IMR-90 (cell line): ENCODE data around the gene C1R. TPM values are rescaled to one million over a fixed set of nuclear protein-coding genes. Genes with fewer than 3 reads are reported as not detected.
A peak's percentile ranks its signal among the peaks of the same experiment; 100 is the strongest.

Experiments used
- ATAC-seq: fragments of 200-7000 bp; cut with Tn5 transposase; 2 replicates; pipeline ENCODE4 v1.9.1; 2020; ENCODE audit warnings: low read depth, mild to moderate bottlenecking, moderate library complexity
- BruUV-seq: library from RNA; stranded (reverse); fragments of 400-500 nt; replicated peaks from 2 replicates; lab custom pipeline; 2021; lab: Mats Ljungman, UMichigan
- CTCF ChIA-PET: fragments of 300-600 bp; formaldehyde crosslinking; extraction: SDS; loops from one replicate; lab custom pipeline; 2021; ENCODE audit warnings: antibody characterized with exemption; lab: Yijun Ruan, JAX
- POLR2A ChIA-PET: fragments of 300-600 bp; sonication (Branson Sonifier 250); formaldehyde crosslinking; loops from one replicate; lab custom pipeline; 2022; ENCODE audit warnings: antibody characterized with exemption; ENCODE audit not compliant: unreplicated experiment; lab: Charles Lee
- DNase-seq: peaks from one replicate; pipeline ENCODE4 v3.0.0; 2013
- H2AFZ ChIP-seq: replicated peaks from 2 replicates; pipeline ENCODE3; 2013; ENCODE audit warnings: low read length, mild to moderate bottlenecking; ENCODE audit not compliant: poor library complexity
- H2AK5ac ChIP-seq: 2 replicates; pipeline ENCODE4 v1.6.1; 2013; ENCODE audit warnings: low read depth, low read length, inconsistent platforms
- H2AK9ac ChIP-seq: replicated peaks from 2 replicates; pipeline ENCODE3; 2013; ENCODE audit warnings: mild to moderate bottlenecking, low read depth, low read length, moderate library complexity; ENCODE audit not compliant: poor library complexity
- H2BK120ac ChIP-seq: 2 replicates; pipeline ENCODE4 v1.6.1; 2013; ENCODE audit warnings: low read depth, low read length, inconsistent platforms
- H2BK15ac ChIP-seq: 3 replicates; pipeline ENCODE4 v1.6.1; 2013; ENCODE audit warnings: low read depth, low read length, inconsistent platforms
- H2BK20ac ChIP-seq: 2 replicates; pipeline ENCODE4 v1.6.1; 2013; ENCODE audit warnings: low read depth, mild to moderate bottlenecking, inconsistent platforms, low read length, moderate library complexity
- H2BK5ac ChIP-seq: 2 replicates; pipeline ENCODE4 v1.6.1; 2013; ENCODE audit warnings: mild to moderate bottlenecking, low read depth, low read length, inconsistent platforms; ENCODE audit not compliant: poor library complexity, severe bottlenecking
- H3K14ac ChIP-seq: replicated peaks from 2 replicates; pipeline ENCODE4 v1.6.1; 2013; ENCODE audit warnings: low read depth, low read length, inconsistent platforms
- H3K18ac ChIP-seq: 2 replicates; pipeline ENCODE4 v1.6.1; 2013; ENCODE audit warnings: low read depth, low read length, control low read depth
- H3K23ac ChIP-seq: 2 replicates; pipeline ENCODE4 v1.6.1; 2013; ENCODE audit warnings: low read depth, low read length, inconsistent platforms
- H3K27ac ChIP-seq: 2 replicates; pipeline ENCODE4 v1.5.1; 2013; ENCODE audit warnings: mild to moderate bottlenecking, control low read depth, low read length; ENCODE audit not compliant: insufficient read depth
- H3K27me3 ChIP-seq: 2 replicates; pipeline ENCODE4 v1.6.1; 2013; ENCODE audit warnings: low read length; ENCODE audit not compliant: control insufficient read depth, insufficient read depth
- H3K36me3 ChIP-seq: 2 replicates; pipeline ENCODE4 v1.6.1; 2013; ENCODE audit warnings: low read length, mixed read lengths; ENCODE audit not compliant: control insufficient read depth, insufficient read depth
- H3K4ac ChIP-seq: 2 replicates; pipeline ENCODE4 v1.6.1; 2013; ENCODE audit warnings: low read depth, low read length, inconsistent platforms
- H3K4me1 ChIP-seq: 2 replicates; pipeline ENCODE4 v1.6.1; 2013; ENCODE audit warnings: low read length, mixed read lengths; ENCODE audit not compliant: control insufficient read depth, insufficient read depth
- H3K4me2 ChIP-seq: 2 replicates; pipeline ENCODE4 v1.6.1; 2013; ENCODE audit warnings: low read depth, mild to moderate bottlenecking, control low read depth, low read length, moderate library complexity
- H3K4me3 ChIP-seq: 2 replicates; pipeline ENCODE4 v1.5.1; 2013; ENCODE audit warnings: low read depth, mild to moderate bottlenecking, control low read depth, low read length, moderate library complexity; ENCODE audit not compliant: insufficient read depth
- H3K56ac ChIP-seq: 2 replicates; pipeline ENCODE4 v1.6.1; 2013; ENCODE audit warnings: low read length, inconsistent platforms; ENCODE audit not compliant: insufficient read depth; ENCODE audit errors: extremely low read depth
- H3K79me1 ChIP-seq, 2 experiments: 2 replicates each; pipeline ENCODE4 v1.6.1; 2013; ENCODE audit warnings: low read length in 2 of 2, inconsistent platforms in 1 of 2, low read depth in 1 of 2
- H3K9ac ChIP-seq: 2 replicates; pipeline ENCODE4 v1.6.1; 2013; ENCODE audit warnings: low read depth, low read length, control low read depth
- H3K9me1 ChIP-seq: 2 replicates; pipeline ENCODE4 v1.6.1; 2013; ENCODE audit warnings: low read length, inconsistent platforms; ENCODE audit not compliant: insufficient read depth
- H3K9me3 ChIP-seq: 2 replicates; pipeline ENCODE4 v1.6.1; 2013; ENCODE audit warnings: low read length; ENCODE audit not compliant: control insufficient read depth, insufficient read depth
- H4K20me1 ChIP-seq: 2 replicates; pipeline ENCODE4 v1.6.1; 2013; ENCODE audit warnings: low read length, inconsistent platforms; ENCODE audit not compliant: insufficient read depth
- H4K5ac ChIP-seq: 2 replicates; pipeline ENCODE4 v1.6.1; 2013; ENCODE audit warnings: mild to moderate bottlenecking, low read depth, low read length, control low read depth
- H4K8ac ChIP-seq, 2 experiments: 2 replicates each; pipeline ENCODE4 v1.6.1; 2013; ENCODE audit warnings: low read depth in 2 of 2, low read length in 2 of 2, control low read depth in 1 of 2, inconsistent platforms in 1 of 2
- H4K91ac ChIP-seq: 2 replicates; pipeline ENCODE4 v1.6.1; 2013; ENCODE audit warnings: low read depth, low read length, inconsistent platforms; ENCODE audit not compliant: insufficient read depth
- BHLHE40 ChIP-seq: fragments of 150-350 bp; IDR thresholded peaks from 2 replicates; pipeline ENCODE4 v1.6.1; 2016; ENCODE audit warnings: mild to moderate bottlenecking, low read depth, low read length
- CEBPB ChIP-seq: IDR thresholded peaks from 2 replicates; pipeline ENCODE4 v1.6.1; 2012; ENCODE audit warnings: low read depth, low read length, improper control_type of control experiment
- CHD1 ChIP-seq: IDR thresholded peaks from 2 replicates; pipeline ENCODE4 v1.6.1; 2012; ENCODE audit warnings: low read depth, low read length, improper control_type of control experiment
- FOS ChIP-seq: fragments of 150-350 bp; IDR thresholded peaks from 2 replicates; pipeline ENCODE4 v1.6.1; 2016; ENCODE audit warnings: low read depth, low read length
- MAFK ChIP-seq: IDR thresholded peaks from 2 replicates; pipeline ENCODE4 v1.6.1; 2012; ENCODE audit warnings: low read depth, low read length, improper control_type of control experiment
- MAZ ChIP-seq: IDR thresholded peaks from 2 replicates; pipeline ENCODE4 v1.6.1; 2012; ENCODE audit warnings: low read depth, mild to moderate bottlenecking, low read length, improper control_type of control experiment, moderate library complexity, borderline replicate concordance
- MXI1 ChIP-seq: IDR thresholded peaks from 2 replicates; pipeline ENCODE4 v1.6.1; 2012; ENCODE audit warnings: low read depth, mild to moderate bottlenecking, low read length, moderate library complexity, borderline replicate concordance
- NFE2L2 ChIP-seq: fragments of 150-350 bp; IDR thresholded peaks from 2 replicates; pipeline ENCODE4 v1.6.1; 2016; ENCODE audit warnings: low read depth, mild to moderate bottlenecking, low read length
- POLR2A ChIP-seq: IDR thresholded peaks from 2 replicates; pipeline ENCODE4 v1.6.1; 2012; ENCODE audit warnings: mild to moderate bottlenecking, low read depth, low read length
- RAD21 ChIP-seq: IDR thresholded peaks from 2 replicates; pipeline ENCODE4 v1.6.1; 2012; ENCODE audit warnings: low read length, improper control_type of control experiment
- RCOR1 ChIP-seq: IDR thresholded peaks from 2 replicates; pipeline ENCODE4 v1.6.1; 2012; ENCODE audit warnings: mild to moderate bottlenecking, low read length, improper control_type of control experiment; ENCODE audit not compliant: insufficient replicate concordance
- RFX5 ChIP-seq: IDR thresholded peaks from 2 replicates; pipeline ENCODE4 v1.8.0; 2012; ENCODE audit warnings: low read depth, mild to moderate bottlenecking, low read length, moderate library complexity
- SMC3 ChIP-seq: fragments of 150-350 bp; IDR thresholded peaks from 2 replicates; pipeline ENCODE4 v1.6.1; 2016; ENCODE audit warnings: low read depth, mild to moderate bottlenecking, antibody characterized with exemption, low read length, moderate library complexity
- WGBS, 2 experiments: methylation state at CpG; one replicate each; pipeline versions ENCODE4 v1.1.5 to v1.1.7; 2013; ENCODE audit warnings: missing lambda C conversion rate in 2 of 2; ENCODE audit not compliant: insufficient read length in 1 of 2; ENCODE audit errors: extremely low coverage in 2 of 2; 5-methylcytosine and 5-hydroxymethylcytosine counted together
- dilution Hi-C: fragments of 300-500 bp; cut with HindIII; formaldehyde crosslinking; loops from one replicate; pipeline ENCODE4 v1.14.3; 2018; ENCODE audit warnings: low sequenced_read_pairs; ENCODE audit not compliant: unreplicated experiment
- in situ Hi-C: fragments of 300-500 bp; cut with MboI; formaldehyde crosslinking; loops from 3 replicates; pipeline ENCODE4 v1.14.3; 2019; ENCODE audit warnings: low sequenced_read_pairs, inconsistent platforms, mixed read lengths
- intact Hi-C: fragments of 100-400 bp; cut with micrococcal nuclease; formaldehyde crosslinking; loops from 2 replicates; pipeline ENCODE4 v1.10.0; 2022
- polyA plus RNA-seq, 3 experiments: library from polyadenylated mRNA; depleted of rRNA; stranded (reverse); fragments of >200 nt; gene quantifications; 2 replicates each; pipeline ENCODE4 v1.2.3, GENCODE V29; 2012; ENCODE audit warnings: low replicate concordance in 1 of 3
- total RNA-seq: library from RNA; depleted of rRNA; stranded (reverse); fragments of >200 nt; gene quantifications from 2 replicates; pipeline ENCODE4 v1.2.3, GENCODE V29; 2012
- TF ChIP-seq, protein P1 (sequence below): conservative IDR thresholded peaks from 2 replicates; pipeline ENCODE4 v1.5.1; 2012; ENCODE audit warnings: mild to moderate bottlenecking, low read depth, low read length, improper control_type of control experiment
- TF ChIP-seq, protein P2 (sequence below): fragments of 150-350 bp; IDR thresholded peaks from 2 replicates; pipeline ENCODE4 v1.6.1; 2016; ENCODE audit warnings: low read depth, mild to moderate bottlenecking, low read length, moderate library complexity, borderline replicate concordance
- TF ChIP-seq, protein P3 (sequence below): fragments of 150-350 bp; IDR thresholded peaks from 2 replicates; pipeline ENCODE4 v1.6.1; 2017; ENCODE audit warnings: mild to moderate bottlenecking, antibody characterized with exemption, low read length, low read depth

Gene C1R
- total and polyA plus RNA-seq, 2 of the 4 experiments (the other 2 are of a cell fraction): 38.4 to 165 TPM

DNA sequence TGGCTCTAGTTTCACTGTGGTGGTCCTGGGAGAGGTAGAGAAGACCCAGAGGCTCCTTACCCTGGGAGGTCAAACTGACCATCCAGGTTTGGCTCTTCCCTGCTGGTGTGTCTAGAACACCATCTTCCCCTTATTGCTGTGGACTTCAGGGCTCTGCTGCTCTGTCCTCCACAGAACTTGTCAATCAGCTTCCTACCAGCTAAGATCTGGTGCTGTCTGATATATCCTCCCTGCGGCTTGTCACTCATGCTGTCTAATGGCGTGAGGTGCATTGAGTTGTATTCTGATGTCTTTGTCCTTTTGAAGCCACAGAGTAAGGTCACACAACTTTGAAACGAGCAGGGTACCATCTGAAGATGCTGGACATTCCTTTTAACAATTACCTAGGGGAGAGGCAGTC, 24.0 kb upstream of the C1R start:
- TF ChIP-seq, protein P1, sequence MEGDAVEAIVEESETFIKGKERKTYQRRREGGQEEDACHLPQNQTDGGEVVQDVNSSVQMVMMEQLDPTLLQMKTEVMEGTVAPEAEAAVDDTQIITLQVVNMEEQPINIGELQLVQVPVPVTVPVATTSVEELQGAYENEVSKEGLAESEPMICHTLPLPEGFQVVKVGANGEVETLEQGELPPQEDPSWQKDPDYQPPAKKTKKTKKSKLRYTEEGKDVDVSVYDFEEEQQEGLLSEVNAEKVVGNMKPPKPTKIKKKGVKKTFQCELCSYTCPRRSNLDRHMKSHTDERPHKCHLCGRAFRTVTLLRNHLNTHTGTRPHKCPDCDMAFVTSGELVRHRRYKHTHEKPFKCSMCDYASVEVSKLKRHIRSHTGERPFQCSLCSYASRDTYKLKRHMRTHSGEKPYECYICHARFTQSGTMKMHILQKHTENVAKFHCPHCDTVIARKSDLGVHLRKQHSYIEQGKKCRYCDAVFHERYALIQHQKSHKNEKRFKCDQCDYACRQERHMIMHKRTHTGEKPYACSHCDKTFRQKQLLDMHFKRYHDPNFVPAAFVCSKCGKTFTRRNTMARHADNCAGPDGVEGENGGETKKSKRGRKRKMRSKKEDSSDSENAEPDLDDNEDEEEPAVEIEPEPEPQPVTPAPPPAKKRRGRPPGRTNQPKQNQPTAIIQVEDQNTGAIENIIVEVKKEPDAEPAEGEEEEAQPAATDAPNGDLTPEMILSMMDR: no peak
- no peak for TF ChIP-seq FOS
- TF ChIP-seq RAD21: no peak
- TF ChIP-seq, protein P2, sequence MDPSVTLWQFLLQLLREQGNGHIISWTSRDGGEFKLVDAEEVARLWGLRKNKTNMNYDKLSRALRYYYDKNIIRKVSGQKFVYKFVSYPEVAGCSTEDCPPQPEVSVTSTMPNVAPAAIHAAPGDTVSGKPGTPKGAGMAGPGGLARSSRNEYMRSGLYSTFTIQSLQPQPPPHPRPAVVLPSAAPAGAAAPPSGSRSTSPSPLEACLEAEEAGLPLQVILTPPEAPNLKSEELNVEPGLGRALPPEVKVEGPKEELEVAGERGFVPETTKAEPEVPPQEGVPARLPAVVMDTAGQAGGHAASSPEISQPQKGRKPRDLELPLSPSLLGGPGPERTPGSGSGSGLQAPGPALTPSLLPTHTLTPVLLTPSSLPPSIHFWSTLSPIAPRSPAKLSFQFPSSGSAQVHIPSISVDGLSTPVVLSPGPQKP: no peak
- TF ChIP-seq MAFK: no peak
- TF ChIP-seq SMC3: no peak
- no peak for TF ChIP-seq CEBPB
- no peak for TF ChIP-seq RCOR1
- no peak for TF ChIP-seq BHLHE40
- TF ChIP-seq RFX5: no peak
- TF ChIP-seq NFE2L2: no peak
- TF ChIP-seq POLR2A: no peak
- TF ChIP-seq, protein P3, sequence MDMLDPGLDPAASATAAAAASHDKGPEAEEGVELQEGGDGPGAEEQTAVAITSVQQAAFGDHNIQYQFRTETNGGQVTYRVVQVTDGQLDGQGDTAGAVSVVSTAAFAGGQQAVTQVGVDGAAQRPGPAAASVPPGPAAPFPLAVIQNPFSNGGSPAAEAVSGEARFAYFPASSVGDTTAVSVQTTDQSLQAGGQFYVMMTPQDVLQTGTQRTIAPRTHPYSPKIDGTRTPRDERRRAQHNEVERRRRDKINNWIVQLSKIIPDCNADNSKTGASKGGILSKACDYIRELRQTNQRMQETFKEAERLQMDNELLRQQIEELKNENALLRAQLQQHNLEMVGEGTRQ: no peak
- TF ChIP-seq MXI1: no peak
- no peak for TF ChIP-seq MAZ
- no peak for TF ChIP-seq CHD1

More for the DNA sequence above, 24.0 kb upstream of the C1R start:
- DNase-seq (no peak), ATAC-seq (no peak)
- Histone ChIP-seq H3K36me3 (peaks cover 41% of the 10 kb centered on the region), H3K14ac (no peak overlapping the region), H2AFZ (no peak overlapping the region), H2BK120ac (no peak overlapping the region), H3K4me3 (no peak overlapping the region), H3K4me1 (no peaks in the 10 kb centered on the region; the same call in 1 of the 2 replicates), H3K23ac (no peak overlapping the region), H3K9me1 (no peaks in the 10 kb centered on the region), H3K9me3 (no peaks in the 10 kb centered on the region), H4K20me1 (no peaks in the 10 kb centered on the region), H2BK20ac (no peak overlapping the region), H2BK5ac (no peak overlapping the region), H3K18ac (no peak overlapping the region), H4K8ac (no peak overlapping the region), H2BK15ac (no peak overlapping the region), H2AK5ac (no peak overlapping the region), H4K5ac (no peak overlapping the region), H2AK9ac (peak overlapping the region; percentile 12), H3K27ac (no peak overlapping the region), H3K56ac (no peak overlapping the region), H3K79me1 (0 out of 4 replicates have a peak, but pooled peaks cover 0 to 7% of the 10 kb centered on the region in 2 experiments), H4K91ac (no peak overlapping the region), H3K4ac (no peak overlapping the region), H3K27me3 (no peaks in the 10 kb centered on the region), H3K4me2 (no peak overlapping the region), H3K9ac (no peak overlapping the region)
- in situ Hi-C loops: loop anchor here (10.0 kb wide), 1 partner anchor 171 kb away; the partner anchor contains the start of genes C12orf57 and RNU7-1
- dilution Hi-C loops: no loop called here
- POLR2A ChIA-PET: no interaction called here
- no CpG with 5 or more reads among the region's 3 CpGs for WGBS, 2 experiments
- no TSS peak for BruUV-seq
- intact Hi-C loops: no loop called here
- CTCF ChIA-PET: no interaction called here
